WTC11 (cell line): Measurements from ENCODE around the gene PRRC2B. TPM values are rescaled to one million over a fixed set of nuclear protein-coding genes. Genes with fewer than 3 reads are reported as not detected.
"Not testable (repeated sequence)": the region's sequence is repeated elsewhere in the genome, so short reads cannot be mapped to it uniquely, and the experiment has no call there.

Experiments used
- ATAC-seq: fragments of 200-7000 bp; cut with Tn5 transposase; 2 replicates; pipeline ENCODE4 v1.10.0; 2021; ENCODE audit warnings: mild to moderate bottlenecking, moderate library complexity
- CTCF ChIA-PET: fragments of 300-600 bp; sonication (Branson Sonifier 250); formaldehyde crosslinking; loops from one replicate; lab custom pipeline; 2021; ENCODE audit warnings: antibody characterized with exemption; lab: Charles Lee
- POLR2A ChIA-PET: fragments of 350-600 bp; sonication (Branson Sonifier 250); formaldehyde crosslinking; loops from one replicate; lab custom pipeline; 2021; ENCODE audit warnings: antibody characterized with exemption; lab: Charles Lee
- DNase-seq: peaks from one replicate; pipeline ENCODE4 v3.0.0; 2021; ENCODE audit warnings: low spot score
- H3K27ac Mint-ChIP-seq: 2 replicates; pipeline ENCODE4 v1.8.0; 2021; ENCODE audit warnings: mixed read lengths
- H3K27me3 Mint-ChIP-seq: 2 replicates; pipeline ENCODE4 v1.8.0; 2021; ENCODE audit warnings: low read depth, mild to moderate bottlenecking, moderate library complexity, mixed read lengths
- H3K36me3 Mint-ChIP-seq: 2 replicates; pipeline ENCODE4 v1.8.0; 2021; ENCODE audit warnings: mixed read lengths
- H3K4me1 Mint-ChIP-seq: 2 replicates; pipeline ENCODE4 v1.8.0; 2022; ENCODE audit warnings: mixed read lengths
- H3K4me3 Mint-ChIP-seq: 2 replicates; pipeline ENCODE4 v1.8.0; 2021; ENCODE audit warnings: mild to moderate bottlenecking, moderate library complexity, mixed read lengths
- H3K9me3 Mint-ChIP-seq: 2 replicates; pipeline ENCODE4 v1.8.0; 2021; ENCODE audit warnings: mixed read lengths
- ATF1 ChIP-seq: sonication (generic); formaldehyde crosslinking; IDR thresholded peaks from 2 replicates; pipeline ENCODE4 v1.8.1; 2023; ENCODE audit warnings: mild to moderate bottlenecking, moderate library complexity, missing genetic modification reagents
- ATF6 ChIP-seq: sonication (generic); formaldehyde crosslinking; IDR thresholded peaks from 2 replicates; pipeline ENCODE4 v1.8.1; 2023; ENCODE audit warnings: mild to moderate bottlenecking, missing genetic modification reagents
- CTCF ChIP-seq: fragments of 200-600 bp; IDR thresholded peaks from 2 replicates; pipeline ENCODE4 v1.8.0; 2022; ENCODE audit warnings: antibody characterized with exemption
- E2F4 ChIP-seq: sonication (generic); formaldehyde crosslinking; IDR thresholded peaks from 2 replicates; pipeline ENCODE4 v1.8.1; 2022; ENCODE audit warnings: low read depth, mild to moderate bottlenecking, moderate library complexity, missing genetic modification reagents, borderline replicate concordance
- GABPB1 ChIP-seq: sonication (generic); formaldehyde crosslinking; IDR thresholded peaks from 2 replicates; pipeline ENCODE4 v1.8.1; 2023; ENCODE audit warnings: mild to moderate bottlenecking, missing genetic modification reagents
- JUN ChIP-seq: sonication (generic); formaldehyde crosslinking; IDR thresholded peaks from 2 replicates; pipeline ENCODE4 v1.8.0; 2023; ENCODE audit warnings: mild to moderate bottlenecking, missing genetic modification reagents
- NFE2L1 ChIP-seq: sonication (generic); formaldehyde crosslinking; IDR thresholded peaks from 2 replicates; pipeline ENCODE4 v1.8.1; 2023; ENCODE audit warnings: missing genetic modification reagents
- OVOL2 ChIP-seq: fragments of 250-450 bp; sonication (Bioruptor Pico); IDR thresholded peaks from 2 replicates; pipeline ENCODE4 v1.9.0; 2021; ENCODE audit warnings: mild to moderate bottlenecking, borderline replicate concordance
- PRRX2 ChIP-seq: fragments of 250-450 bp; sonication (Bioruptor Pico); IDR thresholded peaks from 2 replicates; pipeline ENCODE4 v1.8.0; 2021; ENCODE audit warnings: mild to moderate bottlenecking
- ZBTB21 ChIP-seq: sonication (generic); formaldehyde crosslinking; IDR thresholded peaks from 2 replicates; pipeline ENCODE4 v1.8.1; 2023; ENCODE audit warnings: mild to moderate bottlenecking, missing genetic modification reagents, borderline replicate concordance
- ZBTB43 ChIP-seq: sonication (generic); formaldehyde crosslinking; IDR thresholded peaks from 2 replicates; pipeline ENCODE4 v1.8.1; 2023; ENCODE audit warnings: mild to moderate bottlenecking, missing genetic modification reagents
- ZNF423 ChIP-seq: fragments of 250-450 bp; sonication (Bioruptor Pico); IDR thresholded peaks from 2 replicates; pipeline ENCODE4 v2.1.2; 2022; ENCODE audit warnings: mild to moderate bottlenecking, moderate library complexity
- ZNF425 ChIP-seq: fragments of 250-450 bp; sonication (Bioruptor Pico); conservative IDR thresholded peaks from 2 replicates; pipeline ENCODE4 v1.9.0; 2021; ENCODE audit warnings: mild to moderate bottlenecking
- ZSCAN18 ChIP-seq: fragments of 250-450 bp; sonication (Bioruptor Pico); IDR thresholded peaks from 2 replicates; pipeline ENCODE4 v2.1.2; 2022; ENCODE audit warnings: mild to moderate bottlenecking, moderate library complexity
- total RNA-seq: library from RNA; stranded (reverse); gene quantifications from 3 replicates; pipeline ENCODE4 v1.2.3, GENCODE V29; 2021

PRRC2B gene
- total RNA-seq, 1 experiment from 2014 or later, result 272 TPM

GRCh38 chr9:131367450-131367849 is 26.4 kb upstream of the PRRC2B start:
- TF ChIP-seq JUN (CRISPR knock-in tag) (no peak), E2F4 (CRISPR knock-in tag) (no peak), NFE2L1 (CRISPR knock-in tag) (no peak), ZSCAN18 (no peak)
- no peak for DNase-seq
- ATAC-seq, result no peak; the same call in 1 of the 2 replicates
- ChIA-PET POLR2A (no interaction called here), CTCF (interaction anchor here (0.5 to 2.8 kb wide), 15 partner anchors 16 to 136 kb away, joined by 3 to 19 read pairs (median 4); partner anchors contain the start of gene POMT1)
- no peak overlapping the region for H3K4me3 Mint-ChIP-seq
- peaks cover 6% of the 10 kb centered on the region for H3K36me3 Mint-ChIP-seq
- H3K4me1 Mint-ChIP-seq, result peaks cover 14% of the 10 kb centered on the region
- no peaks in the 10 kb centered on the region; the same call in 1 of the 2 replicates for H3K27me3 Mint-ChIP-seq
- peak overlapping the region; percentile 59; the same call in 1 of the 2 replicates for H3K27ac Mint-ChIP-seq
- peaks cover 6% of the 10 kb centered on the region for H3K9me3 Mint-ChIP-seq

GRCh38 chr9:131370638-131371037 is 23.2 kb upstream of the PRRC2B start:
- DNase-seq (no peak), ATAC-seq (no peak)
- peaks cover 20% of the 10 kb centered on the region for H3K4me1 Mint-ChIP-seq
- no peak overlapping the region for H3K4me3 Mint-ChIP-seq
- TF ChIP-seq ZNF425 (CRISPR knock-in tag) (no peak), E2F4 (CRISPR knock-in tag) (no peak), OVOL2 (CRISPR knock-in tag) (no peak), ZBTB21 (CRISPR knock-in tag) (no peak), PRRX2 (no peak)
- no peak overlapping the region for H3K27ac Mint-ChIP-seq
- peaks cover 10% of the 10 kb centered on the region for H3K36me3 Mint-ChIP-seq
- ChIA-PET CTCF (no interaction called here), POLR2A (no interaction called here)
- no peaks in the 10 kb centered on the region; the same call in 1 of the 2 replicates for H3K27me3 Mint-ChIP-seq
- peaks cover 9% of the 10 kb centered on the region for H3K9me3 Mint-ChIP-seq

- not testable (repeated sequence) for H3K9me3 Mint-ChIP-seq, ATAC-seq, DNase-seq, H3K27me3 Mint-ChIP-seq
- Mint-ChIP-seq H3K36me3 (peaks cover 10% of the 10 kb centered on the region), H3K4me1 (peaks cover 12% of the 10 kb centered on the region), H3K27ac (peak overlapping the region; percentile 99), H3K4me3 (peak overlapping the region; percentile 93)
- ChIA-PET CTCF (interaction anchor here (0.7 to 2.5 kb wide), 11 partner anchors 8 to 105 kb away, joined by 3 to 36 read pairs (median 5); no protein-coding TSS in a partner anchor), POLR2A (interaction anchor here (1.0 to 1.7 kb wide), 9 partner anchors 10 to 64 kb away, joined by 3 to 15 read pairs (median 7); no protein-coding TSS in a partner anchor)
- peak; percentile 2; the same call in 1 of the 2 replicates for TF ChIP-seq GABPB1
Observed at GRCh38 chr9:131372599-131372973, 21.3 kb upstream of the PRRC2B start.

- H3K27ac Mint-ChIP-seq, H3K9me3 Mint-ChIP-seq, H3K27me3 Mint-ChIP-seq, DNase-seq, POLR2A ChIA-PET, ATAC-seq: not testable (repeated sequence)
- peak overlapping the region; percentile 93 for H3K4me3 Mint-ChIP-seq
- CTCF ChIA-PET, result interaction anchor here (0.6 kb wide), 1 partner anchor 25 kb away, joined by 3 read pairs; no protein-coding TSS in a partner anchor
- peaks cover 10% of the 10 kb centered on the region for H3K36me3 Mint-ChIP-seq
- H3K4me1 Mint-ChIP-seq, result peaks cover 12% of the 10 kb centered on the region
Observed at GRCh38 chr9:131374638-131375037, 19.2 kb upstream of the PRRC2B start.

GRCh38 chr9:131379056-131379455 is 14.8 kb upstream of the PRRC2B start:
- ATAC-seq (no peak), DNase-seq (no peak)
- H3K27me3 Mint-ChIP-seq, result no peaks in the 10 kb centered on the region
- H3K36me3 Mint-ChIP-seq, result no peaks in the 10 kb centered on the region
- no peak overlapping the region for H3K4me3 Mint-ChIP-seq
- no peaks in the 10 kb centered on the region for H3K9me3 Mint-ChIP-seq
- peaks cover 21% of the 10 kb centered on the region for H3K4me1 Mint-ChIP-seq
- POLR2A ChIA-PET, result no interaction called here
- CTCF ChIA-PET, result no interaction called here
- no peak overlapping the region for H3K27ac Mint-ChIP-seq
- TF ChIP-seq CTCF (no peak), ATF6 (no peak), ATF1 (no peak), ZNF423 (no peak), ZBTB43 (CRISPR knock-in tag) (no peak)
